Kidney (tissue), 14 donors: ENCODE measurements around the gene CLCNKB. TPM values are rescaled to one million over a fixed set of nuclear protein-coding genes. Genes with fewer than 3 reads are reported as not detected.

Source experiments
- DNase-seq, 5 donors: peaks; one replicate each; pipeline ENCODE4 v3.0.0-alpha.2; 2013 to 2020
- FAIRE-seq: peaks from 2 replicates; lab custom pipeline; 2012; peaks lifted over from hg19 to GRCh38; lab: Jason Lieb, UNC
- H3K27ac ChIP-seq, 2 donors: one replicate each; pipeline ENCODE4 v1.7.0; 2013; ENCODE audit warnings: low read depth in 2 of 2, low read length in 2 of 2, inconsistent platforms in 1 of 2
- H3K27me3 ChIP-seq: one replicate; pipeline ENCODE4 v1.7.1; 2013; ENCODE audit warnings: low read length, inconsistent platforms; ENCODE audit not compliant: control insufficient read depth, insufficient read depth
- H3K36me3 ChIP-seq, 3 donors: one replicate each; pipeline versions ENCODE4 v1.7.0 to v1.7.1; 2013; ENCODE audit warnings: low read length in 3 of 3, control low read depth in 1 of 3, inconsistent platforms in 1 of 3; ENCODE audit not compliant: insufficient read depth in 3 of 3, control insufficient read depth in 2 of 3
- H3K4me1 ChIP-seq, 3 donors: one replicate each; pipeline versions ENCODE4 v1.7.0 to v1.7.1; 2013; ENCODE audit warnings: low read length in 3 of 3, inconsistent platforms in 1 of 3, low read depth in 1 of 3; ENCODE audit not compliant: control insufficient read depth in 2 of 3, insufficient read depth in 2 of 3
- H3K4me3 ChIP-seq, 3 donors: one replicate each; pipeline versions ENCODE4 v1.7.0 to v1.8.1; 2013; ENCODE audit warnings: low read length in 3 of 3, control low read depth in 1 of 3, inconsistent platforms in 1 of 3
- H3K9ac ChIP-seq, 3 donors: one replicate each; pipeline versions ENCODE4 v1.7.0 to v1.7.1; 2013; ENCODE audit warnings: low read length in 3 of 3, control low read depth in 1 of 3, inconsistent platforms in 1 of 3
- H3K9me3 ChIP-seq, 3 donors: one replicate each; pipeline versions ENCODE4 v1.7.0 to v1.7.1; 2013; ENCODE audit warnings: low read length in 3 of 3, control low read depth in 1 of 3, inconsistent platforms in 1 of 3; ENCODE audit not compliant: control insufficient read depth in 2 of 3, insufficient read depth in 1 of 3
- CTCF ChIP-seq: IDR thresholded peaks from 3 replicates; pipeline ENCODE4 v1.5.1; 2012; ENCODE audit warnings: mild to moderate bottlenecking, moderate library complexity, borderline replicate concordance; ENCODE audit not compliant: insufficient read depth; ENCODE audit errors: extremely low read depth
- intact Hi-C: fragments of 100-400 bp; cut with DNase I; formaldehyde crosslinking; loops from one replicate; pipeline ENCODE4 v1.11.1; 2022
- polyA plus RNA-seq: library from polyadenylated mRNA; stranded (reverse); fragments of 350-450 nt; fragmentation: Illumina TruSeq; extraction: RNeasy Lipid Tissue Mini Kit (QIAGEN cat#74804); gene quantifications from one replicate; pipeline ENCODE4 v1.2.3, GENCODE V29; 2014; ENCODE audit warnings: low read depth, low replicate concordance; ENCODE audit not compliant: insufficient read depth
- total RNA-seq: library from RNA; stranded (reverse); fragmentation: NEBNext Ultra II Directional; extraction: Animal tissue kit (Norgen Biotek cat#: 25700); gene quantifications from one replicate; pipeline ENCODE4 v1.2.1, GENCODE V29; 2021
- donor health status: control.
- donor health status: control.
- donor health status: control.
- donor health status: control.
- donor health status: control.
- donor health status: DM: yes; HTN: yes; CAD: no.
- donor health status: Normal renal cell carcinoma (clear cell type).

Gene CLCNKB
- total and polyA plus RNA-seq, 2 donors from 2014 or later: 60.6 to 519 TPM

GRCh38 chr1:16092097-16092922 is 48.7 kb downstream of the CLCNKB start:
- FAIRE-seq (no peak), DNase-seq (peak in 1 of 5 donors; percentile 55)
- H3K9ac ChIP-seq: no peak overlapping the region
- no peaks in the 10 kb centered on the region for H3K4me1 ChIP-seq
- H3K36me3 ChIP-seq: no peaks in the 10 kb centered on the region
- no peaks in the 10 kb centered on the region for H3K27me3 ChIP-seq
- TF ChIP-seq CTCF: no peak
- no peak overlapping the region for H3K27ac ChIP-seq
- no peaks in the 10 kb centered on the region for H3K9me3 ChIP-seq
- no peak overlapping the region for H3K4me3 ChIP-seq
- intact Hi-C loops: no loop called here

GRCh38 chr1:16092923-16093511 is 49.4 kb downstream of the CLCNKB start:
- intact Hi-C loops: no loop called here
- FAIRE-seq: no peak
- no peaks in the 10 kb centered on the region for H3K4me1 ChIP-seq
- H3K9me3 ChIP-seq: no peaks in the 10 kb centered on the region
- peak in 1 of 5 donors; percentile 19 for DNase-seq
- H3K27ac ChIP-seq: no peak overlapping the region
- no peaks in the 10 kb centered on the region for H3K27me3 ChIP-seq
- H3K4me3 ChIP-seq: no peak overlapping the region
- no peak for TF ChIP-seq CTCF
- no peak overlapping the region for H3K9ac ChIP-seq
- no peaks in the 10 kb centered on the region for H3K36me3 ChIP-seq

- Histone ChIP-seq H3K27ac (no peak overlapping the region), H3K9ac (no peak overlapping the region), H3K4me3 (no peak overlapping the region), H3K36me3 (no peaks in the 10 kb centered on the region), H3K9me3 (no peaks in the 10 kb centered on the region), H3K4me1 (no peaks in the 10 kb centered on the region), H3K27me3 (no peaks in the 10 kb centered on the region)
- intact Hi-C loops: no loop called here
- no peak for FAIRE-seq
- no peak for TF ChIP-seq CTCF
- peak in 1 of 5 donors; percentile 24 for DNase-seq
Observed at GRCh38 chr1:16093611-16094010, 50.0 kb downstream of the CLCNKB start.
